Liver (tissue), 9 donors: ENCODE data around the gene GLE1. TPM values are rescaled to one million over a fixed set of nuclear protein-coding genes. Genes with fewer than 3 reads are reported as not detected.

Source experiments
- DNase-seq: peaks from one replicate; pipeline ENCODE4 v3.0.0-alpha.2; 2017; ENCODE audit warnings: low spot score
- H3K27ac ChIP-seq, 2 donors: one replicate each; pipeline ENCODE4 v1.7.0; 2013; ENCODE audit warnings: inconsistent platforms in 2 of 2, low read length in 2 of 2, control low read depth in 1 of 2, low read depth in 1 of 2, mild to moderate bottlenecking in 1 of 2
- H3K27me3 ChIP-seq, 4 donors: one replicate each; pipeline versions ENCODE4 v1.6.1 to v1.7.0; 2013; ENCODE audit warnings: low read length in 3 of 4, inconsistent platforms in 1 of 4, mild to moderate bottlenecking in 1 of 4, moderate library complexity in 1 of 4; ENCODE audit not compliant: control insufficient read depth in 4 of 4, insufficient read depth in 4 of 4
- H3K36me3 ChIP-seq, 4 donors: one replicate each; pipeline versions ENCODE4 v1.6.1 to v1.7.0; 2013; ENCODE audit warnings: low read length in 3 of 4, mild to moderate bottlenecking in 3 of 4, low read depth in 1 of 4, moderate library complexity in 1 of 4; ENCODE audit not compliant: control insufficient read depth in 4 of 4, insufficient read depth in 3 of 4
- H3K4me1 ChIP-seq, 4 donors: one replicate each; pipeline versions ENCODE4 v1.6.1 to v1.7.0; 2013; ENCODE audit warnings: low read length in 3 of 4, mild to moderate bottlenecking in 3 of 4, moderate library complexity in 1 of 4; ENCODE audit not compliant: control insufficient read depth in 4 of 4, insufficient read depth in 4 of 4
- H3K4me3 ChIP-seq, 3 donors: one replicate each; pipeline versions ENCODE4 v1.6.1 to v1.7.0; 2013; ENCODE audit warnings: low read length in 3 of 3, control low read depth in 1 of 3, low read depth in 1 of 3, mild to moderate bottlenecking in 1 of 3
- H3K9ac ChIP-seq, 2 donors: one replicate each; pipeline ENCODE4 v1.7.0; 2013; ENCODE audit warnings: low read length in 2 of 2, mild to moderate bottlenecking in 2 of 2, moderate library complexity in 2 of 2, control low read depth in 1 of 2, low read depth in 1 of 2
- H3K9me3 ChIP-seq, 4 donors: one replicate each; pipeline versions ENCODE4 v1.6.1 to v1.7.0; 2013; ENCODE audit warnings: low read length in 3 of 4; ENCODE audit not compliant: control insufficient read depth in 4 of 4
- EGR1 ChIP-seq, 2 donors: IDR thresholded peaks; 2 replicates each; pipeline ENCODE4 v1.6.1; 2016 to 2018; ENCODE audit warnings: antibody characterized with exemption in 2 of 2, low read depth in 2 of 2
- GABPA ChIP-seq, 2 donors: IDR thresholded peaks in 1 of 2; conservative IDR thresholded peaks in 1 of 2; 2 replicates each; pipeline ENCODE4 v1.6.1; 2016; ENCODE audit warnings: antibody characterized with exemption in 2 of 2, mild to moderate bottlenecking in 1 of 2, moderate library complexity in 1 of 2
- HNF4A ChIP-seq, 2 donors: conservative IDR thresholded peaks; 2 replicates each; pipeline ENCODE4 v1.6.1; 2016; ENCODE audit warnings: antibody characterized with exemption in 2 of 2, mild to moderate bottlenecking in 2 of 2
- HNF4G ChIP-seq: IDR thresholded peaks from 2 replicates; pipeline ENCODE4 v1.6.1; 2016; ENCODE audit warnings: antibody characterized with exemption
- JUND ChIP-seq, 2 donors: IDR thresholded peaks; 2 replicates each; pipeline ENCODE4 v1.6.1; 2016; ENCODE audit warnings: antibody characterized with exemption in 2 of 2
- SP1 ChIP-seq: IDR thresholded peaks from 2 replicates; pipeline ENCODE4 v1.6.1; 2018; ENCODE audit warnings: antibody characterized with exemption, mild to moderate bottlenecking
- TAF1 ChIP-seq: conservative IDR thresholded peaks from 2 replicates; pipeline ENCODE4 v1.6.1; 2016; ENCODE audit warnings: antibody characterized with exemption, mild to moderate bottlenecking
- YY1 ChIP-seq: IDR thresholded peaks from 2 replicates; pipeline ENCODE4 v1.6.1; 2016; ENCODE audit warnings: antibody characterized with exemption, mild to moderate bottlenecking
- WGBS: extraction: QIAGEN DNeasy Blood & Tissue Kit; methylation state at CpG from one replicate; pipeline ENCODE4 v1.1.7; 2013; 5-methylcytosine and 5-hydroxymethylcytosine counted together
- polyA plus RNA-seq, 2 donors: library from polyadenylated mRNA; stranded (reverse) in 1 of 2; unstranded in 1 of 2; fragments of 200-250 nt in 1 of 2; fragments of >200 nt in 1 of 2; fragmentation: Nextera tagmentation in 1 of 2; extraction: Ambion mirVana in 1 of 2; gene quantifications; one replicate each; pipeline versions ENCODE4 v1.2.1 to v1.2.3, GENCODE V29; 2013 to 2015
- total RNA-seq, 2 donors: library from RNA; depleted of rRNA; stranded (reverse); fragments of >200 nt; gene quantifications; one replicate each; pipeline ENCODE4 v1.2.3, GENCODE V29; 2014
- TF ChIP-seq, protein P1 (sequence below): fragments of 150-350 bp; IDR thresholded peaks from 2 replicates; pipeline ENCODE4 v1.5.1; 2017; ENCODE audit warnings: improper control_type of control experiment, low read depth, low read length; ENCODE audit not compliant: missing input control
- donor health status: healthy.
- donor health status: healthy.
- donor health status: healthy.
- donor health status: healthy.
- donor health status: healthy.

Gene GLE1
- total and polyA plus RNA-seq, 4 donors: 5.3 to 19.5 (median 12.8) TPM

DNA sequence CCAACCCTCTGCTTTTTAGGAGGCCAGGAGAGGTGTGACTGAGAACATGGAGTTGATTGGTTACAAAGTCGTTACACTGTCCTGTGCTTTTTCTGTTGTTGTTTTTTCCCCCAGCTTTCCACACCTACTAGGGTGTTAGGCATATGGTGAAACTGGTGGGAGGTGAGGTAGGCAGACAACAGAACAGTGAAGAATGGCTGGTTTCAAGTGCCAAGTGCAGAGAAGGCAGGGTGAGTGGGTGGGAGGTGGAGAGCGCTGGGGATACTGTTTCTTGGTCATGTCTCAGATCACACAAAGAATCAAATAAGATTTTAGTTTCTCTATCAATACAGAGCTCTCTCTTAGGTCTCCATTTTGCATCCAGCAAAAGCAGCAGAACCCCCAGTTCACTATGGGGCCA lies 45.7 kb downstream of the GLE1 start:
- DNase-seq: no peak
- WGBS: 85% methylated on average over 2 of the region's 2 CpGs
- H3K4me1 ChIP-seq: peaks cover 9 to 26% (median 24%) of the 10 kb centered on the region in 4 donors

DNA sequence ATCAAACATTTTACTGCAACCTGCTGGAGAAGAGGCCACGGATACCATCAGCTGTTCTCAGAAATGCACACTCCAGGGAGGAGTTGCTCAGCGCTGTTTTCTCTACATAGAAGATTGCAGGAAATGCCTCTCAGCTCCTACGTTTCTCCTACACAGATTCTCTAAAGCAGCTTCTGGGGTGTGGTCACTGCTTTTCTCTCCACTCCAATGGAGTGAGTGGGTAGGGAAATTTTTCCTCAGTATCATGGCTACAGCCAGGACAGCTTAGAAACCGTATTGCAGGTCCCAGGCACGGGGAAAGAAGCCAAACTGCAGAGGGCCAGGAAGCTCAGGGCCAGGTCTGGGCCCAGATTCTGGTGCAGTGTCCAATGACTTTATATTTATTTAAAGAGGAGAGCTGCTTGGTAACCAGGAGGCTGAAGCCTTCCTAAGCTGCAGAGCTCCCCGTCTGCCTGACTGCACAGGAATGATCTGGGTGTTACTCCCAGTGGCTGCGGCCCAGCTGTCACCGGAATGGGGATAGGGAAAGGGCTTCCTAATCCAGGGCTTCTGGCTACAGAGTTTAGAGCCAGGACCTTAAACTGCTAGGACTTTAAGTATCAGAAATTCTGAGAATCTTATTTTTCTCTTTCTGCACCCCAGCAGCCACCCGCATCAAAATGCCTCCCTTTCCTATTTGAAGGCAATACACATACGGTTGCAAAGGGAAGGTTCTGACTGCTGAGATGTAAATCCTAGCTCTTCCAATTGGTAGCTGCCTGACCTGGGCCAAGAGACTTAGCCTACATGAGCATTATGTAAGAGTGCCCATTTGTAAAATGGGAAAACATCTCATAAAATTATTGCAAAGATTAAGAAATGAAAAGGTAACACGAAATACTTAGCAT lies 46.5 kb downstream of the GLE1 start:
- no peak for DNase-seq
- H3K27ac ChIP-seq: peak overlapping the region; percentile 74 to 88
- no peaks in the 10 kb centered on the region for H3K36me3 ChIP-seq
- WGBS: 64% methylated on average over 11 of the region's 11 CpGs
- H3K4me3 ChIP-seq: no peak overlapping the region
- TF ChIP-seq YY1 (no peak), HNF4G (no peak), EGR1 (IDR thresholded peaks at IDR 0.05; ENCODE audit: low read depth in 2 of 2) (no peak), HNF4A (conservative IDR thresholded peaks at IDR 0.05) (no peak), GABPA (IDR thresholded peaks at IDR 0.05 in 1 of 2, conservative IDR thresholded peaks at IDR 0.05 in 1 of 2) (no peak)
- TF ChIP-seq, protein P1, sequence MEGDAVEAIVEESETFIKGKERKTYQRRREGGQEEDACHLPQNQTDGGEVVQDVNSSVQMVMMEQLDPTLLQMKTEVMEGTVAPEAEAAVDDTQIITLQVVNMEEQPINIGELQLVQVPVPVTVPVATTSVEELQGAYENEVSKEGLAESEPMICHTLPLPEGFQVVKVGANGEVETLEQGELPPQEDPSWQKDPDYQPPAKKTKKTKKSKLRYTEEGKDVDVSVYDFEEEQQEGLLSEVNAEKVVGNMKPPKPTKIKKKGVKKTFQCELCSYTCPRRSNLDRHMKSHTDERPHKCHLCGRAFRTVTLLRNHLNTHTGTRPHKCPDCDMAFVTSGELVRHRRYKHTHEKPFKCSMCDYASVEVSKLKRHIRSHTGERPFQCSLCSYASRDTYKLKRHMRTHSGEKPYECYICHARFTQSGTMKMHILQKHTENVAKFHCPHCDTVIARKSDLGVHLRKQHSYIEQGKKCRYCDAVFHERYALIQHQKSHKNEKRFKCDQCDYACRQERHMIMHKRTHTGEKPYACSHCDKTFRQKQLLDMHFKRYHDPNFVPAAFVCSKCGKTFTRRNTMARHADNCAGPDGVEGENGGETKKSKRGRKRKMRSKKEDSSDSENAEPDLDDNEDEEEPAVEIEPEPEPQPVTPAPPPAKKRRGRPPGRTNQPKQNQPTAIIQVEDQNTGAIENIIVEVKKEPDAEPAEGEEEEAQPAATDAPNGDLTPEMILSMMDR: no peak
- no peaks in the 10 kb centered on the region for H3K9me3 ChIP-seq
- peaks cover 9 to 34% (median 31%) of the 10 kb centered on the region in 4 donors for H3K4me1 ChIP-seq
- peak overlapping the region in 1 of 2 donors; percentile 76 for H3K9ac ChIP-seq
- no peaks in the 10 kb centered on the region for H3K27me3 ChIP-seq

More for the DNA sequence above, 45.7 kb downstream of the GLE1 start:
- H3K9me3 ChIP-seq: no peaks in the 10 kb centered on the region
- H3K27ac ChIP-seq: no peak overlapping the region
- no peak for TF ChIP-seq TAF1
- no peak for TF ChIP-seq SP1
- TF ChIP-seq, protein P1: no peak
- no peak overlapping the region for H3K9ac ChIP-seq
- H3K4me3 ChIP-seq: no peak overlapping the region
- no peaks in the 10 kb centered on the region for H3K27me3 ChIP-seq
- no peaks in the 10 kb centered on the region for H3K36me3 ChIP-seq

DNA sequence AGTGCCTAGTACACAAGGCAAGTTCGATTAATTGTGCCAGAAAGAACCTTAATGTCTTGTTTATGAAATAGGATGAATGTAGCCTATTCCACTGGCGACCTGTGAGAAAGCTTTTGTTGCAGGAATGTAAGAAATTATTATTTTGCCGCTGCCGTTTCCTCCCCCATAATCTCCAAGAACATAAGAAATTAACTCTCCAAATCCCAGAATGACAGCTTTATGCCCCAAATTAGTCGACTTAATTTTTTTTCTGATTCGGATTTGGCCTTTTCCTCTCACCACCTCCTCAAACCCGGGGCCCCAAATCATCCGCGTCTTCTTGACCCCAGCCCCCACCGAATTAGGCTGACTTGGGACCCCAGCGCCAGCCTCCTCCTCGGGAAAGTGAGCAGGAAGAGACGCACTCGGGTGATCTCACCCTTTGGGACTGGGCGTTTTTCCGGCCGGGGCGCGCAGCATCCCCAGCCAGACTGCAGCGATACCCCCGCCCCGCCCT lies 47.2 kb downstream of the GLE1 start:
- Histone ChIP-seq H3K9me3 (no peaks in the 10 kb centered on the region), H3K36me3 (no peaks in the 10 kb centered on the region), H3K9ac (peak overlapping the region in 1 of 2 donors; percentile 76), H3K4me1 (peaks cover 9 to 40% (median 38%) of the 10 kb centered on the region in 4 donors), H3K27ac (peak overlapping the region; percentile 74 to 88), H3K27me3 (no peaks in the 10 kb centered on the region), H3K4me3 (peak overlapping the region; percentile 57 to 94 (median 83))
- no peak for DNase-seq
- WGBS: 12% methylated on average over 22 of the region's 22 CpGs
- TF ChIP-seq, protein P1: no peak
- TF ChIP-seq JUND (IDR thresholded peaks at IDR 0.05): peak in 1 of 2 donors; percentile 22
